ENCODE results near the gene CYP39A1.

Gene CYP39A1

DNA sequence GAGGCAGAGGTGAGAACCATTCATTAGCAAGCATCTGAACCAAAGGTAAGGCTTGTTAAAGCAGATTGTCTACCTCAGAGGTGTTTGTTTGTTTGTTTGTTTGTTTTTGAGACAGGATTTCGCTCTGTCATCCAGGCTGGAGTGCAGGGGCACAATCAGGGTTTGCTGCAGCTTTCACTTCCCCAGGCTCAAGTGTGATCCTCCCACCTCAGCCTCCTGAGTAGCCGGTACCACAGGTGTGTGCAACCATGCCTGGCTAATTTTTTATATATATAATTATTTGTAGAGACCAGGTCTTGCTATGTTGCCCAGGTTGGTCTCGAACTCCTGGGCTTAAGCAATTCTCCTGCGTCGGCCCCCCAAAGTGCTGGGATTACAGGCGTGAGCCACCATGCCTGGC is 17.2 kb downstream of the CYP39A1 start:
- TF ChIP-seq, protein P1, sequence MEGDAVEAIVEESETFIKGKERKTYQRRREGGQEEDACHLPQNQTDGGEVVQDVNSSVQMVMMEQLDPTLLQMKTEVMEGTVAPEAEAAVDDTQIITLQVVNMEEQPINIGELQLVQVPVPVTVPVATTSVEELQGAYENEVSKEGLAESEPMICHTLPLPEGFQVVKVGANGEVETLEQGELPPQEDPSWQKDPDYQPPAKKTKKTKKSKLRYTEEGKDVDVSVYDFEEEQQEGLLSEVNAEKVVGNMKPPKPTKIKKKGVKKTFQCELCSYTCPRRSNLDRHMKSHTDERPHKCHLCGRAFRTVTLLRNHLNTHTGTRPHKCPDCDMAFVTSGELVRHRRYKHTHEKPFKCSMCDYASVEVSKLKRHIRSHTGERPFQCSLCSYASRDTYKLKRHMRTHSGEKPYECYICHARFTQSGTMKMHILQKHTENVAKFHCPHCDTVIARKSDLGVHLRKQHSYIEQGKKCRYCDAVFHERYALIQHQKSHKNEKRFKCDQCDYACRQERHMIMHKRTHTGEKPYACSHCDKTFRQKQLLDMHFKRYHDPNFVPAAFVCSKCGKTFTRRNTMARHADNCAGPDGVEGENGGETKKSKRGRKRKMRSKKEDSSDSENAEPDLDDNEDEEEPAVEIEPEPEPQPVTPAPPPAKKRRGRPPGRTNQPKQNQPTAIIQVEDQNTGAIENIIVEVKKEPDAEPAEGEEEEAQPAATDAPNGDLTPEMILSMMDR (IDR thresholded peaks at IDR 0.05; ENCODE audit: low read depth, low read length) = no peak

GRCh38 chr6:46632053-46632452 is 20.6 kb downstream of the CYP39A1 start:
- TF ChIP-seq, protein P1 (IDR thresholded peaks at IDR 0.05; ENCODE audit: low read depth, low read length) = no peak
- no peak for DNase-seq (ENCODE audit: extremely low read depth, low read depth)

More for the DNA sequence above, 17.2 kb downstream of the CYP39A1 start:
- DNase-seq (ENCODE audit: extremely low read depth, low read depth) = no peak

DNA sequence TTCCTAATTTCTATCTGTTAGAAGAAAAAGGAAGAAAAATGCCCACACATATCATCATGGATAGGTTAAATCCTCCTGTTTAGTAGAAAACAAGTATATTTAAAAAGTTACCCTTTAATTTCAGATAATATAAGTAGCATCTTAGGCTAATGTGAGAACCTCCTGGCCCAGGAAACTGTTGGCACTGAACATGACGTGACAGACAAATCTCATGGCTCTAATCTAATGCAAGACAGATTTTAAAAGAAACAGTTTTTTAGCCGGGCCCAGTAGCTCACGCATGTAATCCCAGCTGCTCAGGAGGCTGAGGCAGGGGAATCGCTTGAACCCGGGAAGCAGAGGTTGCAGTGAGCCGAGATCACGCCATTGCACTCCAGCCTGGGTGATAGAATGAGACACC is 22.9 kb downstream of the CYP39A1 start:
- no peak for DNase-seq (ENCODE audit: extremely low read depth, low read depth)
- TF ChIP-seq, protein P1 (IDR thresholded peaks at IDR 0.05; ENCODE audit: low read depth, low read length) = no peak

- TF ChIP-seq, protein P1 (IDR thresholded peaks at IDR 0.05; ENCODE audit: low read depth, low read length) = no peak
- no peak for DNase-seq (ENCODE audit: extremely low read depth, low read depth)
These were observed 23.6 kb downstream of the CYP39A1 start for GRCh38 chr6:46628976-46629375.

DNA sequence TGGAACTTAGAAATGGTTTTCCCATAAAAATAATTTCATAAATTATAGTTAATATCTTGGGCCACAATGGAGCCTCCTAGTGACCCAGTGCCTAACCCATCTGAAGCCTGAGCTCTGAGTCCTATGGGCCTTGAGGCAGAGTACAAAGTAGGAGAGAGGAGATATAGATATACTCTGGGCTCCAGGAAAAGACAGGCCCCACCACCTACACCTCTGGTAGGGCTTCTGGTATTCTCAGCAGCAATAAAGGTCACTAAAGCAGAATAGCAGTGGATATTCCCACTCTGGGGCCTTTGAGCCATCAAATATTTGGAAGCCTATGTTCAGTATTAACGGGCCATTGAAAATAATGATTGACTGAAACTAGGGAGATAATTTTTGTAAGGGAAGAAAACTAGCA is 24.1 kb downstream of the CYP39A1 start:
- no peak for DNase-seq (ENCODE audit: extremely low read depth, low read depth)
- TF ChIP-seq, protein P1 (IDR thresholded peaks at IDR 0.05; ENCODE audit: low read depth, low read length) = no peak

DNA sequence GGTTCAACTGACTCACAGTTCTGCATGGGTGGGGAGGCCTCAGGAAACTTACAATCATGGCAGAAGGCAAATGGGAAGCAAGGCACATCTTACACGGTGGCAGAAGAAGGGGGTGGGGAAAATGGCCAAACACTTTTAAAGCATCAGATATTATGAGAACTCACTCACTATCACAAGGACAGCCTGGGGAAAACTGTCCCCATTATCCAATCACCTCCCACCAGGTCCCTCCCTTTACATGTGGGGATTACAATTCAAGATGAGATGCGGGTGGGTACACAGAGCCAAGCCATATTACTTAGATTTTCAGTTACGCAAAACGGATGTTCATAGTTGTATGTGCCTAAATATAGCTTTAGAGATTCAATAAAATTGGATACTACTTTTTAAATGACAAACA is 25.6 kb downstream of the CYP39A1 start:
- TF ChIP-seq, protein P1 (IDR thresholded peaks at IDR 0.05; ENCODE audit: low read depth, low read length) = no peak
- DNase-seq (ENCODE audit: extremely low read depth, low read depth) = no peak

DNA sequence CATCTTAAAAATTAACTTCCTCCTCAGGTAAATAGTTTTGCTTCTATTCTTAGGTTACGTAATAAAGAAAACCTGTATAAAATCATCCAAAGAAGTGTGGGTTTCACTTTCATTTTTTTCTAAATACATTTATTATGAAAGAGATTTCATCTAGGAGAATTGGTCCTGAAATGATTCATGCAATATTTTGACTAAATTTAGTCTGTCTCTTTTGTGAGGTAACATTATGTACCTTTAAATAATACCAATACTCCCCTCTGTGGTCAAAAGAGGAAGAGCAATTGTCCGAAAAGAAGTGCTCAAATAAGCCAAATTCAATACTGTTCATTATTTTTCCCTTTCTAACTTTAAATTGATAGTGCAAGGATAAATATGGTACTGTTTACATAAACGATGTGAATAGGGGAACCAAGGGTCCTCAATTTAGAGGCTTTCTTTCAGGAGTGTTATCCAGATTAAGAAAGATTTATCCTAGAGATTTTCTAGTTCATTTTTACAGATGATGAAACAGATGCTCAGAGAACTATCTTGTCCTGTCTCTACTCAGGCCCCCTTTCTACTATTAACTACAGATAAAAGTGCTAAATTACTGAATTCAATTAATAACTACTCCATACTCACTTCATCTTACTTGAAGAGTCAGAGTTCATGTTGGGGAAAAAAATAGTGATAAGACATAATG is 26.2 kb downstream of the CYP39A1 start:
- TF ChIP-seq, protein P1 (IDR thresholded peaks at IDR 0.05; ENCODE audit: low read depth, low read length) = peak; percentile 68
- no peak for DNase-seq (ENCODE audit: extremely low read depth, low read depth)
